GM21717 (cell line): ENCODE results near the gene MORC3.
"Not testable (repeated sequence)": the region's sequence is repeated elsewhere in the genome, so short reads cannot be mapped to it uniquely, and the experiment has no call there.

Source experiments
- ATAC-seq: cut with Tn5 transposase; IDR thresholded peaks from one replicate; pipeline ENCODE4 v1.9.1; 2021; ENCODE audit warnings: mild to moderate bottlenecking, moderate library complexity; ENCODE audit not compliant: unreplicated experiment

Gene MORC3

GRCh38 chr21:36321325-36322082 lies 1.5 kb downstream of the MORC3 start:
- ATAC-seq = no peak

DNA sequence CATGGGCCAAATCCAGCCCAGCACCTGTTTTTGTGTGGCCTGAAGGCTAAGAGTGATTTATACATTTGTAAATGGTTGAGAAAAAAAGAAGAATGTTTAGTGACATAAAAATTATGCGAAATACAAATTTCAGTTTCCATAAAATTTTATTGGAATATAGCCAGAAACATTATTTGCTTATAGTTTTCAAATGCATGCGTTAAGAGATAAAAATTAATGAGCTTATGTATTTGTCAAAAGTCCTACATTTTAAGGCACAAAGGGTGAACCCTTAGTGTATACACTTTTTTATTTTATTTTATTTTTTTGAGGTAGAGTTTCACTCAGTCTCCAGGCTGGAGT lies 2.1 kb downstream of the MORC3 start:
- ATAC-seq = no peak

DNA sequence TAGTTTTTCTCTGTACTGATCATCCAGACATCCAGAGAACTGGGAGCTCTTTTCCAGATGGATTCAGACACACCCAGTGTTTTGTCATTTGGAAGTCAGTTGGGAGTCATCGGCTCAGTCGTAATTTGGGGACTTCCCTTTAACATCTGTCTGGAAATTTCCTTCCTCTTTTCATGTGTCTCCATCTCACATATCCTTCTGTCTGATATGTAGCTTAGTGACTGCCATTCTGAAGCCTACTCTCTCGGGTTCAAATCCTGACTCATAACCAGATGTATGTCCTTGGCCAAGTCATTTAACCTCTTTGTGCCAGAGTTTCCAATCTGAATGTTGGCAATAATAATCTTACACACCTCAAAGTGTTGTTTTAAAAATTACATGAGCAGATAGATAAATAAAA lies 3.0 kb downstream of the MORC3 start:
- ATAC-seq = no peak

DNA sequence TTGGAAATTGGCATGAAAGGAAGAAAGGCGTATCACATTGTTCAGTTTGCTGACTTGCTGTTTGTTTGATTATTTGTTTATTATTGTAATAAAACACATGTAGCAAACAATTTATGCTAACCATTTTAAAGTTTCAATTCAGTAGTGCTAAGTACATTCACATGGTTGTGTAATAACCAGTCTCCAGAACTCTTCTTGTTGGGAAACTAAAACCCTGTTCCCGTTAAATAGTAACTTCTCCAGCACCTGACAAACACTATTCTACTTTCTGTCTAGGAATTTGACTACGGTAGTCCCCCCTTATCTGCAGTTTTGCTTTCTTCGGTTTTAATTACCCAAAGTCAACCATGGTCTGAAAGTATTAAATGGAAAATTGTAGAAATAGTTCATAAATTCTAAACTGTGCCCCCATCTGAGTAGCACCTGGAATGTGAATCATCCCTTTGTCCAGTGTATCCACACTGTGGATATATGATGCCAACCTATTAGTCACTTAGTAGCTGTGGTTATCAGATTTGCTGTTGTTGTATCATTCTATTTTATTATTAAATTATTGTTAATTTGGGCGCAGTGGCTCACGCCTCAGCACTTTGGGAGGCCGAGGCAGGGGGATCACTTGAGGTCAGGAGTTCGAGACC lies 5.5 kb downstream of the MORC3 start:
- no peak for ATAC-seq

DNA sequence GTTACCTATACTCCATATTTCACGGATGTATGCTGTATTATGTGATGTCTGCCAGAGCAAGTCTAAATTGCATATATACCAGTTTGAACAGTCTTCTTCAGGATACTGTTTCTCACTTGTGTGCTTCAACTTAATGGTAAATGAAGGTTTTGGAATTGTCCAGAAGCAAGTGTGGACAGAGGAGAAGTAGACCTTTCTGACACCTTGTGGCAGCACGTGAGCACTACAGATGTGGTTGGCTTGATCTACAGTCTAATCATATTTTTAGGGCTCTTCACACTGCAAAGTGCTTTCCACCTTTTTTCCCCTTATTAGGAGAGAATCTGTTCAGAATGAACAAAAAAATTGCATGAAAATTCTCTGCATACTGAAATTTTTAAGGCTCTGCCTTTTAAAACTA lies 10.9 kb downstream of the MORC3 start:
- ATAC-seq = no peak

- ATAC-seq = no peak
These were observed 17.1 kb downstream of the MORC3 start for GRCh38 chr21:36337099-36337509.

DNA sequence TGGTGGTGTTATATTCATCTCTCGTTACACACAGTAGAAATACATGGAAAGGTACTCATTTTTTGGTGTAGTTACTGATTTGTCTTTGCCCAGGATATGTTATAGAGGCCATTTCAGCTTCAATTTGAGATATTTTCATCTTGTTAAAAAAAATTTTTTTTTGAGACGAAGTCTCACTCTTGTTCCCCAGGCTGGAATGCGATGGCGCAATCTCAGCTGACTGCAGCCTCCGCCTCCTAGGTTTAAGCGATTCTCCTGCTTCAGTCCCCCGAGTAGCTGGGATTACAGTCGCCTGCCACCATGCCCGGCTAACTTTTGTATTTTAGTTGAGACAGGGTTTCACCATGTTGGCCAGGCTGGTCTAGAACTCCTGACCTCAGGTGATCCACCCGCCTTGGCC lies 19.0 kb downstream of the MORC3 start:
- no peak for ATAC-seq

GRCh38 chr21:36342581-36342980 lies 22.6 kb downstream of the MORC3 start:
- not testable (repeated sequence) for ATAC-seq

DNA sequence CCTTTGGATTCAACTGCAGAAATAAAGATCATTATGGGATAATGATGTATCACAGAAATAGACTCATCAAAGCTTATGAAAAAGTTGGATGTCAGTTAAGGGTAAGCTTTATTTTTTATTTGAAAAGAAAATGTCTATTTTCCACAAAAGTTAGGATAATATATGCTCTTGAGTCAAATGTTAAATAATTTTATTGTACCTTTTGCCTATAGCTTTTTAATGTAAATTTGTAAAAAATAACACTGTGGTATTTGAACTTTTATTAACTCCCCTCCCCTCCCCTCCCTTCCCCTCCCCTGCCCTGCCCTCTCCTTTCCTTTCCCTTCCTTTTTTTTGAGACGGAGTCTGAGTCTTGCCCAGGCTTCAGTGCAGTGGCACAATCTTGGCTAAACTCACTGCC lies 24.9 kb downstream of the MORC3 start:
- no peak for ATAC-seq

DNA sequence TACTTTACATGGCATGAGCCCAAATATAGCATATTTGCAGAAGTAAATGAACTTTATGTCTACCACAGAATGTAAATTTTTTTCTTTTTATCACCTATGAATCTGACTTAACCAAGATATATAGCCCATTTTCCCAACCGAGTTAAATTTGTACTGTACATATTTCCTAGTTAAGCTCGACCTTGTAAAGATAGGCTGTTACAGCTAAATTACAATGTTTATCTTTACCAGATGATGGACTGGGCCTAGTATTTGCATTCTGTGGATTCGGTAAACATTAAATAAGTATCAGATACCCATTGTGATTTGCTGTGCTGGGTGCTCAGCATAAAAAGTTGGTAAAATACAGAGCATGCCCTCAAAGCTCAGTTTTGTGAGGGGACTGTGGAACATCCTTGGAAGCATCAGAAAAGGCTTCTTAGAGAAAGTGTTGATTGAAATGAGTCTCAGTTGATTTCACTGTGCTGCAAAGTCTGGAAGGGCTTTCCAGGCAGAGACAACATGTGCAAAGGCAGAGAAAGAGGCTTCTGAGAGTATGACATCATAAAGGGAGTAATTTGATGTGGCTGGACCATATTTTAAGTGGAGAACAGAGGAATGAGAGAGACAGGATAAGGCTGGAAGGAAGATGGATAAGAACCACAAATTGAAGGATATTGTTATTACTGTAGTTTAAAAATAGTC lies 27.4 kb downstream of the MORC3 start:
- ATAC-seq = no peak

DNA sequence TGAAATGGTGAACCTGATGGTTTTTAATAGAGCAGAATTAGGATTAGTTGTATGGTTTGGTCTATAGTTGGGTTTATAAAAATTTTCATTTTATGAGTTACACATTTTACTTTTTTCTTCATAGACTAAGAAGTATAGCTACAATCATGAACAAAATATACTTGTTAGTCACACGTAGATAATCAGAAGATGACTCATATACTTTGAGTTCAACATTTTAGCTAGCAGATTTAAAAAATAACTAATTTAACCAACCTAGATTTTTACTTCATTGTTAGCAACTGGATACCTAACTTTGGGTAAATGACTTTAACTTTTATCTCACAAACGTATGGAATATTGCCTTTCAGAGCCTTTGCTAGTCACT lies 27.9 kb downstream of the MORC3 start:
- ATAC-seq = no peak

- no peak for ATAC-seq
These were observed 29.3 kb downstream of the MORC3 start for GRCh38 chr21:36349315-36349714.

GRCh38 chr21:36350282-36350910 lies 30.4 kb downstream of the MORC3 start:
- ATAC-seq = no peak

DNA sequence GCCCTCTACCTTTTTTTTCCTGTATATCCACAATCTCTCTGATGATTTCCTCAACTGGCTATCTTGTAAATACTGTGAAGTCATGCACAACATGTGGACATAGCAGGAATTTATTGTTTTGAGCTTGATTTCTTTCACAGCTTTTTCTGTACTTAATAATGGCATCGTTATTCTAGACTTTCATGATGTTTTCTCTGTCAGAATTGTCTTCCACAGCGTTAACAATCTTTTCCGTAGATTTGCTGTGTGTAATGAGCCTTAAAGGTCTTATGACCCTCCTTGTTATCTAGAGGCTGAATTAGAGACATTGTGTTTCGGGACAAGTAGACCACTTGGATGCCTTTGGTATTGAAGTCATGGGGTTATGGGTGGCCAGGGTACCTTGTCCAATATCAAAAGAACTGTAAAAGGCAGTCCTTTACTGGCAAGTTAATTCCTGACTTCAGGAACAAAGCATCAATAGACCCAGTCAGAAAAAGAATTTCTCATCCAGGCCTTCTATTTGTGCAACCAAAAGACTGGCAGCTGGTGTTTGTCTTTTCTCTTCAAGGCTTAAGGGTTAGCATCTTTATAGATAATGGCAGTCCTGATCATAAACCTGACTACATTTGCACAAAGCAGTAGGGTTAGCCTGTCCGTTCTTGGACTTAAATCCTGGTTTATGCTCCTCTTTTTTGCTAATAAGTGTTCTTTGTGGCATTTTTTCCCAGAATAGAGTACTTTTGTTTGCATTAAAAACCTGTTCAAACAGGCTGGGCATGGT lies 35.1 kb downstream of the MORC3 start:
- no peak for ATAC-seq

DNA sequence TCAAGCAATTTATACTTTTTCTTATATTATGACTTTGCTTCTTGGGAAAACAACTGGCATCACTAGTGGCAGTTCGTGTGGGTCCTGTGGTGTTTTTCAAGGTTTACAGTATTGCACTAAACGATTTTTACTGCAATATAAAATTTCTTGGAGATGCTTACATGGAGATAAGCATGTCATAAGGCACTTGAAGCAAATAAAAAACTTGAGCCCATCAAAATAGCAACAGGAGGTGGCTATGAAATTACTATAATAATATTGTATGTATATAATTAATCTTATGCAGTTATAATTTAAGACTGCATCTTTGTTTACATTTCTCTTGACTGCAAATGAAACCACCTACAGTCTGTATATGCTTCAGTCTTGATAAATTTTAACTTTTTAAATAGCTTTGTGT lies 35.9 kb downstream of the MORC3 start:
- ATAC-seq = no peak

GRCh38 chr21:36359185-36359584 lies 39.2 kb downstream of the MORC3 start:
- no peak for ATAC-seq

DNA sequence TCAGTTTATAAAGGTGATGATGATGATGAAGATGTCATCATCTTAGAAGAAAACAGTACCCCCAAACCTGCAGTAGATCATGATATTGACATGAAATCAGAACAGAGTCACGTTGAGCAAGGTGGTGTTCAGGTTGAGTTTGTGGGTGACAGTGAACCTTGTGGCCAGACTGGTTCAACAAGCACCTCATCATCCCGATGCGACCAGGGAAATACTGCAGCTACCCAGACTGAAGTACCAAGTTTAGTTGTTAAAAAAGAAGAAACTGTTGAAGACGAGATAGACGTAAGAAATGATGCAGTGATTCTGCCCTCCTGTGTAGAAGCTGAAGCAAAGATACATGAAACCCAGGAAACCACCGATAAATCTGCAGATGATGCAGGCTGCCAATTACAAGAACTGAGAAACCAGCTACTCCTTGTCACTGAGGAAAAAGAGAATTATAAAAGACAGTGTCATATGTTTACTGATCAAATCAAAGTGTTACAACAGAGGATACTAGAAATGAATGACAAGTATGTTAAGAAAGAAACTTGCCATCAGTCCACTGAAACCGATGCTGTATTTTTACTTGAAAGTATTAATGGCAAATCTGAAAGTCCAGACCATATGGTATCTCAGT lies 49.2 kb downstream of the MORC3 start:
- ATAC-seq = no peak

- ATAC-seq = no peak
These were observed 56.0 kb downstream of the MORC3 start for GRCh38 chr21:36375994-36376393.

- no peak for ATAC-seq
These were observed 57.4 kb downstream of the MORC3 start for GRCh38 chr21:36377391-36377842.

DNA sequence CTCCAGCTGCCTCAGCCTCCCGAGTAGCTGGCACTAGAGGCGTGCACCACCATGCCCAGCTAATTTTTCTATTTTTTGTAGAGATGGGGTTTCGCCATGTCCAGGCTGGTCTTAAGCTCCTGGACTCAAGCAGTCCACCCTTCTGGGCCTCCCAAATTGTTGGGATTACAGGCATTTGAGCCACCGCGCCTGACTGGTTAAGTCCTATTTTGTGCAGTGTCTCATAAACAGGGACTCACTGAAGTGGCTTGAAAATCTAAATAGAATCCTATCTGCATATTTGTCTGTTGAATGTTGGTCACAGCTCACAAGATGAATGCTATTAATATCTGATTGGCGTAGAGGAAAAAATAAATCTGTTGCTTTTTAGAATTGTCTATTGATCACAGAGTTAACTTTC lies 59.3 kb downstream of the MORC3 start:
- no peak for ATAC-seq
